NB4 (cell line): Measurements from ENCODE around the gene FAM47E.

Experiments
- DNase-seq: peaks from one replicate; pipeline ENCODE4 v3.0.0; 2010; ENCODE audit warnings: low read depth
- H3K4me3 ChIP-seq: one replicate; pipeline ENCODE4 v1.5.1; 2011; ENCODE audit warnings: mild to moderate bottlenecking, low read depth, low read length, moderate library complexity
- CTCF ChIP-seq: IDR thresholded peaks from one replicate; pipeline ENCODE4 v1.5.1; 2012; ENCODE audit warnings: low read depth, low read length
- MAX ChIP-seq: IDR thresholded peaks from 2 replicates; pipeline ENCODE4 v1.6.1; 2011; ENCODE audit warnings: low read depth, low read length
- MYC ChIP-seq: IDR thresholded peaks from 2 replicates; pipeline ENCODE4 v1.6.1; 2011; ENCODE audit warnings: low read depth, low read length
- POLR2A ChIP-seq: IDR thresholded peaks from 2 replicates; pipeline ENCODE4 v1.6.1; 2011; ENCODE audit warnings: mild to moderate bottlenecking; ENCODE audit not compliant: insufficient read length; ENCODE audit errors: extremely low read depth

The FAM47E gene

GRCh38 chr4:76313547-76313946 is 62.0 kb downstream of the FAM47E start:
- no peak overlapping the region for H3K4me3 ChIP-seq
- no peak for DNase-seq
- TF ChIP-seq MYC (no peak), POLR2A (no peak), MAX (no peak), CTCF (no peak)

GRCh38 chr4:76315267-76315918 is 63.9 kb downstream of the FAM47E start:
- TF ChIP-seq MAX (no peak), MYC (no peak), CTCF (no peak), POLR2A (no peak)
- H3K4me3 ChIP-seq = no peak overlapping the region
- DNase-seq = no peak

- TF ChIP-seq MYC = no peak
- TF ChIP-seq MAX = no peak
- TF ChIP-seq CTCF = no peak
- TF ChIP-seq POLR2A = no peak
- no peak for DNase-seq
- H3K4me3 ChIP-seq = no peak overlapping the region
These were observed 64.6 kb downstream of the FAM47E start for GRCh38 chr4:76316131-76316530.

- H3K4me3 ChIP-seq = no peak overlapping the region
- TF ChIP-seq MYC (no peak), POLR2A (no peak), CTCF (no peak), MAX (no peak)
- no peak for DNase-seq
These were observed 70.7 kb downstream of the FAM47E start for GRCh38 chr4:76322236-76322635.

GRCh38 chr4:76325072-76325471 is 73.6 kb downstream of the FAM47E start:
- no peak overlapping the region for H3K4me3 ChIP-seq
- DNase-seq = no peak
- TF ChIP-seq MAX = no peak
- TF ChIP-seq POLR2A = no peak
- no peak for TF ChIP-seq MYC
- TF ChIP-seq CTCF = no peak
